Lung (tissue), 12 donors: ENCODE measurements around the gene HOXB1. TPM values are rescaled to one million over a fixed set of nuclear protein-coding genes. Genes with fewer than 3 reads are reported as not detected.

Source experiments
- ATAC-seq: fragments of 200-7000 bp; cut with Tn5 transposase; one replicate; pipeline ENCODE4 v1.9.1; 2020; ENCODE audit warnings: moderate number of reproducible peaks; ENCODE audit not compliant: insufficient read depth, low FRiP score
- DNase-seq, 3 donors: peaks; one replicate each; pipeline ENCODE4 v3.0.0-alpha.2; 2013 to 2017
- H3K27ac ChIP-seq, 2 donors: one replicate each; pipeline ENCODE4 v1.5.1; 2013; ENCODE audit warnings: mild to moderate bottlenecking in 2 of 2, moderate library complexity in 2 of 2, control low read depth in 1 of 2, inconsistent platforms in 1 of 2, low read depth in 1 of 2, low read length in 1 of 2
- H3K27me3 ChIP-seq, 3 donors: one replicate each; pipeline ENCODE4 v1.5.1; 2013; ENCODE audit warnings: low read length in 2 of 3; ENCODE audit not compliant: control insufficient read depth in 3 of 3, insufficient read depth in 3 of 3
- H3K36me3 ChIP-seq, 4 donors: one replicate each; pipeline ENCODE4 v1.5.1; 2013; ENCODE audit warnings: low read length in 4 of 4, mild to moderate bottlenecking in 1 of 4, moderate library complexity in 1 of 4; ENCODE audit not compliant: control insufficient read depth in 4 of 4, insufficient read depth in 4 of 4
- H3K4me1 ChIP-seq, 5 donors: one replicate each; pipeline ENCODE4 v1.5.1; 2013; ENCODE audit warnings: low read length in 5 of 5, mild to moderate bottlenecking in 2 of 5, moderate library complexity in 1 of 5; ENCODE audit not compliant: control insufficient read depth in 5 of 5, insufficient read depth in 5 of 5
- H3K4me3 ChIP-seq: one replicate; pipeline ENCODE4 v1.5.1; 2013; ENCODE audit warnings: mild to moderate bottlenecking, control low read depth, moderate library complexity
- H3K9ac ChIP-seq, 2 donors: one replicate each; pipeline ENCODE4 v1.5.1; 2013; ENCODE audit warnings: low read length in 2 of 2, control low read depth in 1 of 2; ENCODE audit not compliant: insufficient read depth in 1 of 2
- H3K9me3 ChIP-seq, 4 donors: one replicate each; pipeline ENCODE4 v1.5.1; 2013; ENCODE audit warnings: low read length in 3 of 4, mild to moderate bottlenecking in 1 of 4, moderate library complexity in 1 of 4; ENCODE audit not compliant: control insufficient read depth in 4 of 4, insufficient read depth in 3 of 4
- CTCF ChIP-seq: IDR thresholded peaks from 2 replicates; pipeline ENCODE4 v1.5.1; 2012; ENCODE audit warnings: mild to moderate bottlenecking; ENCODE audit errors: control extremely low read depth, extremely low read depth
- WGBS, 2 donors: extraction: QIAGEN DNeasy Blood & Tissue Kit; methylation state at CpG; one replicate each; pipeline ENCODE4 v1.1.7; 2013; 5-methylcytosine and 5-hydroxymethylcytosine counted together
- polyA plus RNA-seq, 2 donors: library from polyadenylated mRNA; stranded (reverse); fragments of 200-250 nt; gene quantifications; one replicate each; pipeline ENCODE4 v1.2.1, GENCODE V29; 2013
- total RNA-seq, 2 donors: library from RNA; depleted of rRNA in 1 of 2; stranded (reverse); fragments of >200 nt in 1 of 2; gene quantifications; one replicate each; pipeline ENCODE4 v1.2.1, GENCODE V29; 2014 to 2021
- donor health status: control.
- donor health status: control.
- donor health status: Bipolar disorder and iron deficiency.
- donor health status: healthy.
- donor health status: DM: yes; HTN: yes; CAD: no.

Gene HOXB1
- total and polyA plus RNA-seq, 4 donors = not detected

- ATAC-seq = no peak
- H3K4me3 ChIP-seq = no peak overlapping the region
- H3K9ac ChIP-seq = no peak overlapping the region
- H3K4me1 ChIP-seq = peaks cover 0 to 22% (median 4%) of the 10 kb centered on the region in 5 donors
- H3K9me3 ChIP-seq = no peaks in the 10 kb centered on the region
- 79 to 93% methylated on average over 13 of the region's 13 CpGs for WGBS, 2 donors
- H3K27ac ChIP-seq = no peak overlapping the region
- TF ChIP-seq CTCF = no peak
- H3K27me3 ChIP-seq = peaks cover 0 to 22% (median 0%) of the 10 kb centered on the region in 3 donors
- no peaks in the 10 kb centered on the region for H3K36me3 ChIP-seq
- no peak for DNase-seq
Observed at GRCh38 chr17:48489781-48490180, 41.0 kb downstream of the HOXB1 start.

GRCh38 chr17:48488548-48489106 lies 42.2 kb downstream of the HOXB1 start:
- Histone ChIP-seq H3K36me3 (no peaks in the 10 kb centered on the region), H3K27ac (no peak overlapping the region), H3K27me3 (peaks cover 0 to 17% (median 0%) of the 10 kb centered on the region in 3 donors), H3K9ac (no peak overlapping the region), H3K4me3 (no peak overlapping the region), H3K4me1 (peaks cover 0 to 25% (median 4%) of the 10 kb centered on the region in 5 donors), H3K9me3 (no peaks in the 10 kb centered on the region)
- ATAC-seq (no peak), DNase-seq (no peak)
- 16 to 18% methylated on average over 3 of the region's 3 CpGs for WGBS, 2 donors
- no peak for TF ChIP-seq CTCF

- TF ChIP-seq CTCF = no peak
- Histone ChIP-seq H3K27me3 (peaks cover 0 to 17% (median 0%) of the 10 kb centered on the region in 3 donors), H3K4me1 (peaks cover 0 to 19% (median 4%) of the 10 kb centered on the region in 5 donors), H3K27ac (no peak overlapping the region), H3K36me3 (no peaks in the 10 kb centered on the region), H3K4me3 (no peak overlapping the region), H3K9me3 (no peaks in the 10 kb centered on the region), H3K9ac (no peak overlapping the region)
- 58 to 88% methylated on average over 2 of the region's 2 CpGs for WGBS, 2 donors
- ATAC-seq (no peak), DNase-seq (no peak)
Observed at GRCh38 chr17:48487221-48487620, 43.6 kb downstream of the HOXB1 start.

GRCh38 chr17:48486557-48486956 lies 44.3 kb downstream of the HOXB1 start:
- no peak for ATAC-seq
- Histone ChIP-seq H3K27me3 (peaks cover 0 to 17% (median 0%) of the 10 kb centered on the region in 3 donors), H3K4me3 (no peak overlapping the region), H3K27ac (no peak overlapping the region), H3K9ac (no peak overlapping the region), H3K36me3 (no peaks in the 10 kb centered on the region), H3K9me3 (no peaks in the 10 kb centered on the region), H3K4me1 (peaks cover 0 to 19% (median 4%) of the 10 kb centered on the region in 5 donors)
- 65 to 81% methylated on average over 5 of the region's 5 CpGs for WGBS, 2 donors
- no peak for TF ChIP-seq CTCF
- DNase-seq = no peak
